GM23338 (cell line): ENCODE data around the gene NEURL1. TPM values are rescaled to one million over a fixed set of nuclear protein-coding genes. Genes with fewer than 3 reads are reported as not detected.

Experiments
- ATAC-seq: fragments of 200-7000 bp; cut with Tn5 transposase; 3 replicates; pipeline ENCODE4 v1.9.1; 2020
- DNase-seq: peaks from one replicate; pipeline ENCODE4 v3.0.0-alpha.2; 2015; ENCODE audit warnings: low spot score
- H2AFZ ChIP-seq: fragments of 200-600 bp; sonication (generic); 2 replicates; pipeline ENCODE4 v1.8.0; 2016; ENCODE audit warnings: antibody characterized with exemption, mild to moderate bottlenecking, moderate library complexity
- H3F3A ChIP-seq: fragments of 200-600 bp; sonication (generic); replicated peaks from 2 replicates; pipeline ENCODE4 v1.8.0; 2017; ENCODE audit warnings: antibody characterized with exemption, mixed run types, low read depth
- H3K27ac ChIP-seq: fragments of 200-600 bp; sonication (generic); 2 replicates; pipeline ENCODE4 v1.6.1; 2016; ENCODE audit warnings: low read depth
- H3K27me3 ChIP-seq: fragments of 200-600 bp; sonication (generic); 2 replicates; pipeline ENCODE4 v1.8.0; 2016; ENCODE audit warnings: mild to moderate bottlenecking, mixed run types, moderate library complexity; ENCODE audit not compliant: insufficient read depth
- H3K36me3 ChIP-seq: fragments of 200-600 bp; sonication (generic); 2 replicates; pipeline ENCODE4 v1.8.0; 2016; ENCODE audit warnings: mild to moderate bottlenecking; ENCODE audit not compliant: insufficient read depth
- H3K4me1 ChIP-seq: fragments of 200-600 bp; sonication (generic); 2 replicates; pipeline ENCODE4 v1.8.0; 2016; ENCODE audit warnings: mild to moderate bottlenecking, moderate library complexity; ENCODE audit not compliant: insufficient read depth
- H3K4me2 ChIP-seq: fragments of 200-600 bp; sonication (generic); 2 replicates; pipeline ENCODE4 v1.7.1; 2017; ENCODE audit warnings: mixed run types
- H3K4me3 ChIP-seq: fragments of 200-600 bp; sonication (generic); 2 replicates; pipeline ENCODE4 v1.6.1; 2016; ENCODE audit warnings: mixed run types
- H3K79me2 ChIP-seq: fragments of 200-600 bp; sonication (generic); replicated peaks from 2 replicates; pipeline ENCODE4 v1.8.0; 2017; ENCODE audit warnings: mild to moderate bottlenecking; ENCODE audit not compliant: insufficient read depth
- H3K9me2 ChIP-seq: fragments of 200-600 bp; sonication (generic); 2 replicates; pipeline ENCODE4 v1.8.0; 2017; ENCODE audit not compliant: insufficient read depth
- H4K20me1 ChIP-seq: fragments of 200-600 bp; sonication (generic); replicated peaks from 2 replicates; pipeline ENCODE4 v1.8.0; 2017; ENCODE audit warnings: mild to moderate bottlenecking; ENCODE audit not compliant: insufficient read depth
- H3K27ac Mint-ChIP-seq: 2 replicates; pipeline ENCODE4 v1.8.0; 2020; ENCODE audit warnings: inconsistent platforms, mild to moderate bottlenecking, moderate library complexity, mixed read lengths
- H3K27me3 Mint-ChIP-seq: 3 replicates; pipeline ENCODE4 v1.8.0; 2022; ENCODE audit warnings: low read depth, mild to moderate bottlenecking, moderate library complexity, mixed read lengths, inconsistent platforms; ENCODE audit not compliant: insufficient read depth, poor library complexity
- H3K36me3 Mint-ChIP-seq: 3 replicates; pipeline ENCODE4 v1.8.0; 2021; ENCODE audit warnings: low read depth, mild to moderate bottlenecking, inconsistent platforms, moderate library complexity, mixed read lengths
- H3K4me1 Mint-ChIP-seq: 3 replicates; pipeline ENCODE4 v1.8.0; 2020; ENCODE audit warnings: mild to moderate bottlenecking, inconsistent platforms, mixed read lengths
- H3K4me3 Mint-ChIP-seq: 3 replicates; pipeline ENCODE4 v1.8.0; 2021; ENCODE audit warnings: moderate library complexity, mild to moderate bottlenecking, inconsistent platforms, mixed read lengths
- H3K9me3 Mint-ChIP-seq: 3 replicates; pipeline ENCODE4 v1.8.0; 2020; ENCODE audit warnings: moderate library complexity, mild to moderate bottlenecking, inconsistent platforms, mixed read lengths
- CREB1 ChIP-seq: fragments of 250-450 bp; sonication (Bioruptor Pico); IDR thresholded peaks from 2 replicates; pipeline ENCODE4 v1.5.0; 2020; ENCODE audit warnings: low read depth, mild to moderate bottlenecking, moderate library complexity
- EZH2 ChIP-seq: fragments of 200-600 bp; sonication (generic); IDR thresholded peaks from one replicate; pipeline ENCODE4 v1.8.0; 2017; ENCODE audit warnings: antibody characterized with exemption, mild to moderate bottlenecking, low read depth; ENCODE audit not compliant: unreplicated experiment
- EZH2phosphoT487 ChIP-seq: fragments of 200-600 bp; sonication (generic); IDR thresholded peaks from one replicate; pipeline ENCODE4 v1.8.1; 2018; ENCODE audit warnings: antibody characterized with exemption; ENCODE audit not compliant: unreplicated experiment
- JUNB ChIP-seq: IDR thresholded peaks from one replicate; pipeline ENCODE4 v1.6.1; 2016; ENCODE audit warnings: antibody characterized with exemption; ENCODE audit not compliant: unreplicated experiment
- NANOG ChIP-seq: IDR thresholded peaks from 2 replicates; pipeline ENCODE4 v1.6.1; 2016; ENCODE audit warnings: antibody characterized with exemption, borderline replicate concordance
- POLR2AphosphoS5 ChIP-seq: IDR thresholded peaks from 2 replicates; pipeline ENCODE4 v1.6.1; 2016; ENCODE audit warnings: antibody characterized with exemption, low read depth
- REST ChIP-seq: IDR thresholded peaks from one replicate; pipeline ENCODE4 v1.6.1; 2018; ENCODE audit warnings: antibody characterized with exemption; ENCODE audit not compliant: unreplicated experiment
- STAT1 ChIP-seq: IDR thresholded peaks from one replicate; pipeline ENCODE4 v1.6.1; 2016; ENCODE audit warnings: antibody characterized with exemption; ENCODE audit not compliant: unreplicated experiment
- ZNF114 ChIP-seq: fragments of 250-450 bp; sonication (Bioruptor Pico); IDR thresholded peaks from 2 replicates; pipeline ENCODE4 v1.5.0; 2020; ENCODE audit warnings: mild to moderate bottlenecking, moderate library complexity
- ZNF331 ChIP-seq: fragments of 250-450 bp; sonication (Bioruptor Pico); IDR thresholded peaks from 2 replicates; pipeline ENCODE4 v1.5.0; 2020; ENCODE audit warnings: low read depth, mild to moderate bottlenecking, moderate library complexity
- ZNF462 ChIP-seq: fragments of 250-450 bp; sonication (Bioruptor Pico); IDR thresholded peaks from 2 replicates; pipeline ENCODE4 v1.5.0; 2020; ENCODE audit warnings: mild to moderate bottlenecking, moderate library complexity
- polyA plus RNA-seq: library from polyadenylated mRNA; unstranded; fragments of >200 nt; fragmentation: Nextera tagmentation; extraction: Ambion mirVana; gene quantifications from 2 replicates; pipeline ENCODE4 v1.2.1, GENCODE V29; 2016
- total RNA-seq: library from RNA; depleted of rRNA; stranded (reverse); fragments of >200 nt; shearing (Covaris generic); gene quantifications from 2 replicates; pipeline ENCODE4 v1.2.3, GENCODE V29; 2014
- TF ChIP-seq, protein P1 (sequence below), 2 experiments: fragments of 200-600 bp in 1 of 2; sonication (generic) in 1 of 2; conservative IDR thresholded peaks; 2 replicates each; pipeline versions ENCODE4 v1.5.1 to v1.6.1; 2016 to 2017; ENCODE audit warnings: antibody characterized with exemption in 2 of 2, low read depth in 2 of 2, mild to moderate bottlenecking in 2 of 2, moderate library complexity in 1 of 2
- TF ChIP-seq, protein P2 (sequence below): IDR thresholded peaks from 2 replicates; pipeline ENCODE4 v1.6.1; 2016; ENCODE audit warnings: antibody characterized with exemption

The NEURL1 gene
- total and polyA plus RNA-seq, 2 experiments from 2014 or later, result 0.82 to 1.1 TPM

DNA sequence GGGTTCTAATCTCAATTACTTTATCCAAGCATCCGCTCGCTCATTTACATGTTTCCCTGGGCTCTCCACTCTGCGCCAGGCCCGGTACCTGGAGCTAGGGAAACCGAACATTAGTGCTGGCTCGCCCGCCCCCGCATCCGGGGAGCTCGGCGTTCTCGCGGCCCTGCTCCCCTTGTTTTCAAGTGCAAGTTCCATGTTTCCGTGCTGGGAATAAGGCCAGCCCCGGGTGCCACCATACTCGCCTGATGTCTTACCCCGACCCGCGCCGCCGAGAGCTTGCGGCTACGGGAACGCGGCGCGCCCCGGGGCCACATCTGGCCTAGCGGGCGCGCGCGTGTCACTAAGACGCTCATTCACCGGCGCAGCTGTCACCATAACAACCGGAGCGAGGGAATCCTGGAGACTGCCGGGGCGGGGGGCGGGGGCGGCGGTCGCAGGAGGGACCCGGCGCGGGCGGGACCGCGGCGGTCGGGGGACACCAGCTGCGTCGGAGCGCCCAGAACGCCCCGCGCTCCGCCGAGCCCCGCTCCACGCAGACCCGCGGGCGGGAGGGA is at the start of gene NEURL1 (continued):
- no peak for TF ChIP-seq EZH2

GRCh38 chr10:103444478-103444877 is 49.0 kb upstream of the NEURL1 start:
- Histone ChIP-seq H3K4me2 (no peak overlapping the region), H4K20me1 (peaks cover 6% of the 10 kb centered on the region; the same call in 1 of the 2 replicates), H3K79me2 (no peaks in the 10 kb centered on the region), H3K4me1 (no peaks in the 10 kb centered on the region), H3K4me3 (no peak overlapping the region), H3K27me3 (no peaks in the 10 kb centered on the region), H3K36me3 (peaks cover 51% of the 10 kb centered on the region), H3K9me2 (no peaks in the 10 kb centered on the region), H3K27ac (no peak overlapping the region), H2AFZ (no peak overlapping the region), H3F3A (no peaks in the 10 kb centered on the region)
- peaks cover 87% of the 10 kb centered on the region for H3K36me3 Mint-ChIP-seq
- H3K27ac Mint-ChIP-seq, result no peak overlapping the region
- no peak for TF ChIP-seq EZH2phosphoT487
- TF ChIP-seq REST, result no peak
- no peak for TF ChIP-seq JUNB
- TF ChIP-seq POLR2AphosphoS5, result no peak
- no peak for TF ChIP-seq EZH2
- TF ChIP-seq NANOG, result no peak
- no peak for TF ChIP-seq CREB1 (CRISPR knock-in tag)
- no peak for TF ChIP-seq ZNF331
- TF ChIP-seq STAT1, result no peak
- TF ChIP-seq, protein P1, sequence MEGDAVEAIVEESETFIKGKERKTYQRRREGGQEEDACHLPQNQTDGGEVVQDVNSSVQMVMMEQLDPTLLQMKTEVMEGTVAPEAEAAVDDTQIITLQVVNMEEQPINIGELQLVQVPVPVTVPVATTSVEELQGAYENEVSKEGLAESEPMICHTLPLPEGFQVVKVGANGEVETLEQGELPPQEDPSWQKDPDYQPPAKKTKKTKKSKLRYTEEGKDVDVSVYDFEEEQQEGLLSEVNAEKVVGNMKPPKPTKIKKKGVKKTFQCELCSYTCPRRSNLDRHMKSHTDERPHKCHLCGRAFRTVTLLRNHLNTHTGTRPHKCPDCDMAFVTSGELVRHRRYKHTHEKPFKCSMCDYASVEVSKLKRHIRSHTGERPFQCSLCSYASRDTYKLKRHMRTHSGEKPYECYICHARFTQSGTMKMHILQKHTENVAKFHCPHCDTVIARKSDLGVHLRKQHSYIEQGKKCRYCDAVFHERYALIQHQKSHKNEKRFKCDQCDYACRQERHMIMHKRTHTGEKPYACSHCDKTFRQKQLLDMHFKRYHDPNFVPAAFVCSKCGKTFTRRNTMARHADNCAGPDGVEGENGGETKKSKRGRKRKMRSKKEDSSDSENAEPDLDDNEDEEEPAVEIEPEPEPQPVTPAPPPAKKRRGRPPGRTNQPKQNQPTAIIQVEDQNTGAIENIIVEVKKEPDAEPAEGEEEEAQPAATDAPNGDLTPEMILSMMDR (conservative IDR thresholded peaks at IDR 0.05; ENCODE audit: low read depth in 2 of 2), result no peak
- no peak for TF ChIP-seq ZNF114 (CRISPR knock-in tag)
- no peak for TF ChIP-seq ZNF462 (CRISPR knock-in tag)
- TF ChIP-seq, protein P2, sequence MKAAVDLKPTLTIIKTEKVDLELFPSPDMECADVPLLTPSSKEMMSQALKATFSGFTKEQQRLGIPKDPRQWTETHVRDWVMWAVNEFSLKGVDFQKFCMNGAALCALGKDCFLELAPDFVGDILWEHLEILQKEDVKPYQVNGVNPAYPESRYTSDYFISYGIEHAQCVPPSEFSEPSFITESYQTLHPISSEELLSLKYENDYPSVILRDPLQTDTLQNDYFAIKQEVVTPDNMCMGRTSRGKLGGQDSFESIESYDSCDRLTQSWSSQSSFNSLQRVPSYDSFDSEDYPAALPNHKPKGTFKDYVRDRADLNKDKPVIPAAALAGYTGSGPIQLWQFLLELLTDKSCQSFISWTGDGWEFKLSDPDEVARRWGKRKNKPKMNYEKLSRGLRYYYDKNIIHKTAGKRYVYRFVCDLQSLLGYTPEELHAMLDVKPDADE, result no peak
- DNase-seq (no peak), ATAC-seq (no peak)
- peaks cover 8% of the 10 kb centered on the region for H3K27me3 Mint-ChIP-seq
- no peaks in the 10 kb centered on the region for H3K9me3 Mint-ChIP-seq
- no peak overlapping the region for H3K4me3 Mint-ChIP-seq
- H3K4me1 Mint-ChIP-seq, result no peaks in the 10 kb centered on the region
